COR-L47 (cell line): Measurements from ENCODE around the gene PHLDA3.
"Not testable (repeated sequence)": the region's sequence is repeated elsewhere in the genome, so short reads cannot be mapped to it uniquely, and the experiment has no call there.

Experiments
- DNase-seq: peaks from one replicate; lab custom pipeline; 2025; lab: John Stamatoyannopoulos, UW

Gene PHLDA3

DNA sequence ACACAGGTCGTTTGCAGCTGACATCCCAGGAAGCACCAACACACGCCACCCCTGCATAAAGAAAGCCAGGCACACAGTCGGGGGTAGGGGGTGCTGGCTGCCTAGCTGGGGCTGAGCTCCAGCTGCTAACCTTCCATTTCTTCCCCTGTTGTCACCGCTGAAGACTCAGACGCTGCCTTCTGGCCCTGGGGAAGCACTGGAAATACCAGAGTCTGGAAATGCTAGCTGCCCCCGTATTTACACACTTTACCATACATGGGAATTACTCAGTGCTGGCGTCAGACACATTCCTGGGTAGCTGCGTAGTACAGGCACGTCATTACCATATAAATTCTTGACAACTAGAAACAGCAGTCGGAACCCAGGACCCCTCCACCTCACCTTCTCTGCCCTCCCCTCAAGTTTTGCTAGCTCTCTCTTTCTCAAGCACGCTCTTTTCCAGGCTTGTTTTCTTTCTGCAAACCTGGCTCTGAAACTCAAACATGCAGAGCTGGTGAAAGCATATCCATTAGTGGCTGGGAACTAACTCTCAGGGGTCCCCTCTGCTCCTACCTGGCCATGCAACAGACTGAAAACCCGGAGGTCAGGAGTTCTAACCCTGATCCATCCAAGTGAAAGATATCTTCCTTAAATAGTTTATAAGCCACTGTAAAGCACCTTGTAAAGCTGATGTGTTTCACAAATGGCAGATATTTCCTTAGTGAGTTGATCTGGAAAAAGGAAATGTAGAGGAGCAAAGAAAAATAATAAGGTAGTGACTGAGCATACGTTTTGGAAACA, 34.6 kb upstream of the PHLDA3 start:
- DNase-seq = peak; percentile 49

- no peak for DNase-seq
Measured at GRCh38 chr1:201502511-201502857, 33.5 kb upstream of the PHLDA3 start.

DNA sequence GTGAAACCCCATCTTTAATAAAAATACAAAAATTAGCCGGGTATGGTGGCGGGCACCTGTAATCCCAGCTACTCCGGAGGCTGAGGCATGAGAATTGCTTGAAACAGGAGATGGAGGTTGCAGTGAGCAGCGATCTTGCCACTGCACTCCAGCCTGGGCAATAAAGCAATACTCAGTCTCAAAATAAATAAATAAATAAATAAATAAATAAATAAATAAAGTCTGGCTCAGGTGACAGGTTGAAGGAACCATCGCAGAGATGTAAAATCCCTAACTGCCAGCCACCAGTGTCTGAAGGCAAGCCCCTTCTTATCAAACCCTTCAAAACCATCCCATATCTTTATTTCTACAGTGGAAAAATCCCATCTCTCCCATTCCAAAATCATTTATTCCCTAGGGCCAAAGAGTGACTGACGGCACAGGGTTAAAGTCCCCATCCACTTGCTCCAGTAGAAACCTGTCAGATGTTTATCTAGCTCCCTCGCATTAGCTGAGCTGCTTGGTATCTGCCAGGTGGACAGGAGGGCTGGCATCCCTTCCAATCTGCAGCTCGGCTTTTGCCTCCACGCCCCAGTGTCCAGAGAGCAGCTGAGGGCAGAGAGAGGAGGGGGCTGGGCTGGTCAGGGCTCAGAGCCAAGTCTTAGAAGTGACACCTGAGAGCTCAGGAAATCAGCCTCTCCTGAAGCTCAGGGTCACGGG, 33.0 kb upstream of the PHLDA3 start:
- peak; percentile 75 for DNase-seq

DNA sequence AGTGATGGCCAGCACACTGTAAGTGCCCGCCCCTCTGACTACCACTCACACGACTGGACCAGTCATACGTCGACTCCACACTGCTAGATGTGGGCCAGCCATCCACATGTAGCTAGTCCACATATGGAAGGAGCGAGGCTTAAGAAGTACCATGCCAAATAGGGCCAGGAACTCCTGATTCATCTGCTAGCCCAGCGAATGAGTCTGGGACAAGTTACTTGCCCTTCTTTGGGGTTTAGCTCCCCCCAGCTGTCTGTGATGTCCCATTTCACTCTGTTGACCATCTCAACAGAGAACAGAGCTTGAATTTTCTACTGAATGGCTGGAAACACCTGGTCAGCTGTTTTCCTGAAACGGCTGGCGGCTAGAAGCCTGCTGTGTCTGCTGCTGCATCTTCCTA, 32.2 kb upstream of the PHLDA3 start:
- no peak for DNase-seq

- DNase-seq = no peak
Measured at GRCh38 chr1:201500670-201501120, 31.7 kb upstream of the PHLDA3 start.

- DNase-seq = no peak
Measured at GRCh38 chr1:201499795-201500669, 31.0 kb upstream of the PHLDA3 start.

DNA sequence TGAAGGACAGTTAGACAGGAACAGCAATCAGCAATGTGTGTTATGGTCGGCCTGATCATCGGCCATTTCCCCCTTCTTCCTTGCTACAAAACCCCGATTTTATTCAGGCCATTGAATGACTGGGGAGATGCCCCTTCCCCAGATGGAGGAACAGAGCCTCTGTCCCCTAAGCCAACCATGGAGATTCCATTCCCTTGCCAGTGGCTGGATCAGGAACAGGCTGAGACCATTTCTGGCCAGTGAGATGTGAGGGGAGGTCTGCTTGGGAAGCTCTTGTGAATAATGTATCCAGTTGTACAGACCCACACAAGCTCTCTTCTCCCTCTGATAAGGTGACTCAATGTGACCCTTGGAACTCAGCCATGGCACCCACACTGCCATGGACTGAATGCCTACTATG, 30.2 kb upstream of the PHLDA3 start:
- DNase-seq = no peak

GRCh38 chr1:201498621-201499020, 29.6 kb upstream of the PHLDA3 start:
- DNase-seq = no peak

GRCh38 chr1:201497935-201498509, 29.0 kb upstream of the PHLDA3 start:
- no peak for DNase-seq

DNA sequence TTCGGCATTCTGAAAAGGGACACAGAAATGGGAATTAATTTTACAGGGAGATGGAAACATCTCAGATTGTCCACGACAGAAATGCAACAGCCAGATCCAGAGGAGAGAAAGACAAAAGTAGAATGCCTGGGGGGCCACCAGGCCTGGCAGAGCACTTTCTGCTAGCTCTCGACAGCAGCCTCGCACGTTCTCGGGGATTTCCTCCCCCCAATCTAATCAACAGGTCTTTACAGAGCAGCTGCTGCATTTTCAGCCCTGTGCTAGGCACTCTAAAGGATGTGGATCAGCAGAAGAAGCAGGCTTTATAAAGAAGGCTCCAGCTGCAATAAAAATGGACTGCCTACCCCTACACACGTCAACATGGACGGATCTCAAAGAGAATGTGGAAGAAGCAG, 27.3 kb upstream of the PHLDA3 start:
- no peak for DNase-seq

GRCh38 chr1:201495551-201496295, 26.7 kb upstream of the PHLDA3 start:
- peak; percentile 68 for DNase-seq

DNA sequence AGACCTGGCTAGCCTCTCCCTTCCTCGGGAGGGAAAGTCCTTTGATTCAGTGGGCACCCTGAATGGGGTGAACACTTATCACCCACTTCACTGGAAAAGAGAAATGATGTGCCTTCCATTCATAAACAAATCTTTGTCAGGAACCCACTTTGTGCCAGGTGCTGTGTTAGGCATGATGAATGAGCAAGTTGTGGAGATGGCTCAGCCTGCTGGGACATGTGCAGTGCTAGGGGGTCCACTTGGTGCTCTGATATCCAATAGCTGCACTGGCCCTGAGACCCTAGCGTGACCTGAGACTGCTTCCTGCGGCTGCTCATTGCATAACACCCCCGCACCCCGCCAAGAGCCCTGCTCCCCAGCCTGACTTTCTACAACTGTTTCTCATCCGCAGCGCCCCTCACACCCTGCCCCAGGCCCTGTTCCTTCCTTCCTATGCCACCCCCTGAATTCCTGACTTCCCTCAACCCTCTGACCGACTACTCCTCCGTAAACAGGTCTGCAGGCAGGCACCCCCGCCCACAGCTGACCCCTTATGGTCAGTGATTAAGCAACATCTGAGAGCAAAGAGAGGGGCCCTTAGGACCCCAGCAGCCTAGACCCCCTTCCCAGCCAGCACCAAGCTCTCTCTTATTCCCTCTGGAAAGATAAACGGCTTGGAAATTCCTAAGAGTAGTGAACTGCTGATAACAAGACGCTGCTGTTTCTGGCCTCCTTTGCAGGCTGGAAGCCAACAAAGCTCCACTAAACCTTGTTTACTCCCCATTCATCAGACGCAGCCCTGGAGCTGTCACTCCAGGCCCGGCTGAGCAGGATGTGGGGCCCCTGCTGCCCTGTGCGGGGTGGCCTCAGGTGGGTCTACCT, 25.0 kb upstream of the PHLDA3 start:
- no peak for DNase-seq

DNA sequence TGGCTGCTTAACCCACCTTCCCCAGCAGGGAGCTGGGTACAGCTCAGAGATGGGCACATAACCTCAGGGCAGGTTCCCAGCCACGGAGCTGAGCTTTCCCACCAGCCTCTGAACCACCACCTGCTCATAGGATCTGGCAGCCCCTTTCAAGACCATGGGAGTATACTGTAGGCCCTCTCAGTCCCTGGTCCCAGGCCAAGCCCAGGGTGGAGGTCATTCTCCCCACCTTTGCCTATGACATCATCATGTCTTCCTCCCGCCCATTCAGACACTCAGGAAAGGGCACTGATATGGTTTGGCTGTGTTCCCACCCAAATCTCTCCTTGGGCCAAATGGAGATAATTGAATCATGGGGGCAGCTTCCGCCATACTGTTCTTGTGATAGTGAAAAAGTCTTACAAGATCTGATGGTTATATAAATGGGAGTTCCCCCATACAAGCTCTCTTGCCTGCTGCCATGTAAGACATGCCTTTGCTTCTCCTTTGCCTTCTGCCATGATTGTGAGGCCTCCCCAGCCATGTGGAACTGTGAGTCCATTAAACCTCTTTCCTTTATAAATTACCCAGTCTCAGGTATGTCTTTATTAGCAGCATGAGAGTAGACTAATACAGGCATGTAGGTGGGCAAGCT, 24.2 kb upstream of the PHLDA3 start:
- DNase-seq = not testable (repeated sequence)

DNA sequence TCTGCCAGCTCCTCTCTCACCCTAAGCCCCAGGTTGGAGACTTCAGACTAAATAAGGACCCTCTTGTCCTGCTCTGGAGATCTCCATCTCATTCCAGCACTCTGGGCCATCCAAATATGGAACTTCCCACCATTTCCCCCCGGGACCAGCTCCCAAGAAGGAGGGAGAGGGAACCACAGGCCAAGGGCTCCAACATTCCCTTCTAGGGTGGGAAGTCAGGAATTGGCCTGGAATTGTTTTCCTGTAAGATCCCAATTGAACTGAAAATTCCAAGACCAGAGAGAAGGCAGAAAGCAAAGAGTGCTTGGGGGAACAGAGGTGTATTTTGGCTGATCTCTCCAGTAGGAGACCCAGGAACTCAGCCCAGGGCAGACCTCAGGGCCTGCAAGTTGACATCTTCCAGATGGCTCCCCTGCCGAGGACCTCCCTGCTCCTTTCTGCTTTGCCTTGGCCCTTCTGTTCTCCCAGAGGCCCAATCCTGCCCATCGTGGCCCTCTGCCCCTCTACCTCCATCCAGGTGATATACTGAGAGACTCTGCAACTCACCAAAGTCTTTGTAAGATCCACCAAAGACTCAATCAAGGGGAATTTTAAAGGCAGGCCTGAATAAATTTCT, 23.0 kb upstream of the PHLDA3 start:
- no peak for DNase-seq

DNA sequence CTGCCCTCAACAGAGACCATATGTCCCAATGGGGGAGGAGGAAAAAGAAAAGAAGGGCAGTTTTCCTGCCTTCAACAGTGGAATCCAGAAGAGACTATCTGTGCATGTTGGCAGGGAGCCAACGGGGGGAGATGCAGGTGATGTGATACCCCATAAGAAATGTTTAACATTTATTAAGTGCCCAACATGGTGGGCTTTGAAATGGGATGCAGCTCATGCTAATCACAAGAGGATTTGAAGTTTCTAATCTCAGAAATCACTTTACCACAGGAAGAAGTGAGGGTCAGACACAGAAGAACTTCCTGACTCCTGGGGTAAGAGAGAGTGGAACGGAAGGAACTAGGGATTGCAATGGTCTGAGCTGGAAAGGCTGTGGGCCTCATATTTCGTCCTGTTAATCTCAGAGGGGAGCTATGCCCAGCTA, 21.7 kb upstream of the PHLDA3 start:
- no peak for DNase-seq

DNA sequence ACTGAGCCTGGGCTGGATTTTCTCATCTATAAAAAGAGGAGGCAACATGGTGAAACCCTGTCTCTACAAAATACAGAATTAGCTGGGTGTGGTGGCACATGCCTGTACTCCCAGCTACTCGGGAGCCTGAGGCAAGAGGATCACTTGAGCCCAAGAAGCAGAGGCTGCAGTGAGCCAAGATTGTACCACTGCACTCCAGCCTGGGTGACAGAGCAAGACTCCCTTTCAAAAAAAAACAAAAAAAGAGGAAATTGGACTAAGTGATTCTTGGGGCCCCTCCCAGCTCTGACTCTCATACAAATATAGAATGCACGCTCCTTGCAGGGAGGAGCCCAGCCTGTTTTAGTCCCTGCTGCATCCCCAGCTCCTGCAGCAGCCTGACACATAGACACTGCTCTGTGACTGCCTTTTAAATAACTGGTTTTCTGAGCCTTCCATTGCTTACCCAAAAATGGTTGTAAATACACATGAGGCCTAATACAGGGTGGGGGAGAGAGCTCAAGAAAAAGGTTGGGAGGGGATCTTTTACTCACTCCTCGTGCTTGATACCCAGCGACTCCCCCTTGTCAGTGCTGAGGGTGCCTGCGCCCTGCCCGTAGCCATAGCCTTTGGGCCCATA, 20.8 kb upstream of the PHLDA3 start:
- DNase-seq = no peak

DNA sequence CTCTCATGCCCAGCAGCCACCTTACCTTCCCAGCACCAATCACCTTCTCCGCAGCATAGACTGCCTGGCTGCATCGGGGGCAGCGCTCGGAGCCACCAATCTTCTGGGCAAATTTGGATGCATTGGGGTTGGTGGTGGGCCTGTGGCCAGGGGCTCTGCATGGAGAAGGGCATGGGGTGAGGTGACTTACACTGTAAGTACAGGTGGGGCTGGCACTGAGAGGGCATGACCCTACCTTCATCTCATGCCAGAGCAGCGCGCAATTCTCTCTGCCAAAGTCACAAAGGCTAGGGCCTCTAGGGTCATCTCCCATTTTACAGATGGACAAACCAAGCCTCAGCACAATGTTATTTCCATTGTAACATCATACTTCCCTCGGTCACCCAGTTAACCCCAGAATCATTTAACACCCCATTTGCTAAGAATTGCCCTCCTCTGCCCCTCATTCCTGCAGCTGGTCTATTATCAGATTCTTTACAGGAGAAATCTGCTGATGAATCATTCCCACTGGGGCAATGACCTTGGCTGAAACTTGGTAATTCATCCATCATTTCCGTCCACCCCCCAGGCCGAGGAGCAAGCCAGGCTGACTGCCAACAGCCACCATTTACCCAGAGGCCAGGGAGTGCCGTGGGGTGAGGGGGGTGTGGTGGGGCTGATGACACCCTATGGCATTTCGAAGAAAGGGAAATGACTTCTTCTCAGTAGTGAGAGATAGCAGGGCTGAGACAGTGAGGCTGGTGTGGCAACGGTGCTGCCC, 20.0 kb upstream of the PHLDA3 start:
- no peak for DNase-seq

DNA sequence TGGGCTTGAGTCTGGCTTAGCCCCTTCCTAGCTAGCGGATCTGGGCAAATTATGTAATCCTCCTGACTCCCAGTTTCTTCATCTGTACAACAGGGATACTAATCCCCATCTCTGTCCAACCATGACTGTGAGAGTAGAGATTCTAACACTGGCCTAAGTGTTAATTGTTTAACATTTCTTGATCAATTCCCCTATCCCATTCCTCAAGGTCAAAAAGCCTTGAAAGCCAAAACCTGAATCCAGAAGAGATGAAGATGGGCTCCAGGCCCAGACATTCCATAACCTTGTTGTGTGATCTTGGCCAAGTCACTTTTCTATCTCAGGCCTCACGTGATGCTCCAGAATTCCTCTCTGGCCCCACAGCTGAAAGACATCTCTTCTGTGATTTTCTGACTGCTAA, 18.8 kb upstream of the PHLDA3 start:
- no peak for DNase-seq
